BJ (cell line): ENCODE data around the gene TBX20. TPM values are rescaled to one million over a fixed set of nuclear protein-coding genes. Genes with fewer than 3 reads are reported as not detected.
"Not testable (repeated sequence)": the region's sequence is repeated elsewhere in the genome, so short reads cannot be mapped to it uniquely, and the experiment has no call there.

Source experiments
- CTCF ChIA-PET: fragments of 350-600 bp; formaldehyde crosslinking; extraction: SDS; loops from one replicate; lab custom pipeline; 2021; ENCODE audit warnings: antibody characterized with exemption, inconsistent platforms; lab: Yijun Ruan, JAX
- POLR2A ChIA-PET: fragments of 300-600 bp; sonication (Branson Sonifier 250); formaldehyde crosslinking; extraction: SDS; loops from one replicate; lab custom pipeline; 2021; ENCODE audit warnings: antibody characterized with exemption; lab: Charles Lee
- DNase-seq: peaks from one replicate; pipeline ENCODE4 v3.0.0-alpha.2; 2011; ENCODE audit warnings: low read depth
- H3K27me3 ChIP-seq: 2 replicates; pipeline ENCODE4 v1.6.0; 2011; ENCODE audit warnings: low read length; ENCODE audit not compliant: control insufficient read depth, insufficient read depth
- H3K36me3 ChIP-seq: 2 replicates; pipeline ENCODE4 v1.5.1; 2011; ENCODE audit warnings: low read length; ENCODE audit not compliant: control insufficient read depth, insufficient read depth
- H3K4me3 ChIP-seq: 2 replicates; pipeline ENCODE4 v1.5.1; 2011; ENCODE audit warnings: low read depth, mild to moderate bottlenecking, control low read depth, low read length
- CTCF ChIP-seq: IDR thresholded peaks from 2 replicates; pipeline ENCODE4 v1.5.1; 2011; ENCODE audit warnings: low read depth, mild to moderate bottlenecking, control low read depth, inconsistent platforms, low read length, moderate library complexity; ENCODE audit not compliant: insufficient read depth
- polyA plus RNA-seq: library from polyadenylated mRNA; depleted of rRNA; stranded (reverse); fragments of >200 nt; gene quantifications from 2 replicates; pipeline ENCODE4 v1.2.3, GENCODE V29; 2011

TBX20 gene
- polyA plus RNA-seq, 1 experiment, result not detected

- DNase-seq, H3K27me3 ChIP-seq, POLR2A ChIA-PET, H3K36me3 ChIP-seq: not testable (repeated sequence)
- H3K4me3 ChIP-seq, result peak overlapping the region; percentile 43
- CTCF ChIA-PET, result interaction anchor here (1.3 kb wide), 1 partner anchor 333 kb away, joined by 5 read pairs; no protein-coding TSS in a partner anchor
These were observed 67.1 kb downstream of the TBX20 start for GRCh38 chr7:35186751-35187150.

- no peak for TF ChIP-seq CTCF
- H3K4me3 ChIP-seq, result peak overlapping the region; percentile 43
- ChIA-PET POLR2A (no interaction called here), CTCF (interaction anchor here (1.3 kb wide), 1 partner anchor 334 kb away, joined by 5 read pairs; no protein-coding TSS in a partner anchor)
- no peaks in the 10 kb centered on the region for H3K27me3 ChIP-seq
- no peaks in the 10 kb centered on the region for H3K36me3 ChIP-seq
- DNase-seq, result no peak
These were observed 67.8 kb downstream of the TBX20 start for GRCh38 chr7:35185908-35186731.

GRCh38 chr7:35185578-35185907, 68.4 kb downstream of the TBX20 start:
- DNase-seq, POLR2A ChIA-PET, H3K36me3 ChIP-seq, H3K27me3 ChIP-seq: not testable (repeated sequence)
- CTCF ChIA-PET, result interaction anchor here (1.3 kb wide), 1 partner anchor 334 kb away, joined by 5 read pairs; no protein-coding TSS in a partner anchor
- peak overlapping the region; percentile 43 for H3K4me3 ChIP-seq

GRCh38 chr7:35184961-35185360, 68.9 kb downstream of the TBX20 start:
- H3K27me3 ChIP-seq, DNase-seq, POLR2A ChIA-PET, H3K36me3 ChIP-seq, CTCF ChIA-PET, H3K4me3 ChIP-seq: not testable (repeated sequence)

- H3K36me3 ChIP-seq, DNase-seq, POLR2A ChIA-PET, CTCF ChIA-PET, H3K4me3 ChIP-seq, H3K27me3 ChIP-seq: not testable (repeated sequence)
These were observed 69.9 kb downstream of the TBX20 start for GRCh38 chr7:35183873-35184503.

- H3K4me3 ChIP-seq, result not testable (repeated sequence)
These were observed 73.2 kb downstream of the TBX20 start for GRCh38 chr7:35180665-35181064.

GRCh38 chr7:35173176-35173575, 80.7 kb downstream of the TBX20 start:
- H3K27me3 ChIP-seq, POLR2A ChIA-PET, CTCF ChIA-PET, H3K36me3 ChIP-seq, H3K4me3 ChIP-seq, DNase-seq: not testable (repeated sequence)

More at GRCh38 chr7:35180665-35181064, 73.2 kb downstream of the TBX20 start:
- CTCF ChIA-PET, H3K36me3 ChIP-seq, H3K27me3 ChIP-seq, POLR2A ChIA-PET, DNase-seq: not testable (repeated sequence)

- H3K36me3 ChIP-seq, H3K4me3 ChIP-seq, H3K27me3 ChIP-seq, DNase-seq, POLR2A ChIA-PET, CTCF ChIA-PET: not testable (repeated sequence)
These were observed 81.8 kb downstream of the TBX20 start for GRCh38 chr7:35172131-35172530.

- POLR2A ChIA-PET, H3K36me3 ChIP-seq, H3K4me3 ChIP-seq, CTCF ChIA-PET, DNase-seq, H3K27me3 ChIP-seq: not testable (repeated sequence)
These were observed 86.2 kb downstream of the TBX20 start for GRCh38 chr7:35167658-35168057.

GRCh38 chr7:35167158-35167557, 86.7 kb downstream of the TBX20 start:
- POLR2A ChIA-PET, CTCF ChIA-PET, H3K4me3 ChIP-seq, DNase-seq, H3K27me3 ChIP-seq, H3K36me3 ChIP-seq: not testable (repeated sequence)

- H3K36me3 ChIP-seq, H3K27me3 ChIP-seq, DNase-seq, H3K4me3 ChIP-seq, CTCF ChIA-PET, POLR2A ChIA-PET: not testable (repeated sequence)
These were observed 92.7 kb downstream of the TBX20 start for GRCh38 chr7:35161059-35161740.
